A549 (cell line): Measurements from ENCODE around the gene ENTPD8. TPM values are rescaled to one million over a fixed set of nuclear protein-coding genes. Genes with fewer than 3 reads are reported as not detected.

Experiments
- ATAC-seq, 2 experiments: fragments of 200-7000 bp in 1 of 2; fragments of >200 bp in 1 of 2; cut with Nextera tagmentation in 1 of 2; cut with Tn5 transposase in 1 of 2; 3 replicates each; pipeline versions ENCODE4 v1.8.0 to v1.9.1; 2018 to 2020; ENCODE audit warnings: mild to moderate bottlenecking in 1 of 2, moderate library complexity in 1 of 2
- CTCF ChIA-PET: fragments of 300-600 bp; sonication (Branson Sonifier 250); formaldehyde crosslinking; extraction: SDS; loops from one replicate; lab custom pipeline; 2021; ENCODE audit warnings: antibody characterized with exemption, inconsistent platforms; lab: Yijun Ruan, JAX
- POLR2A ChIA-PET: fragments of 350-600 bp; formaldehyde crosslinking; extraction: SDS; loops from one replicate; lab custom pipeline; 2021; ENCODE audit warnings: antibody characterized with exemption, inconsistent platforms; lab: Yijun Ruan, JAX
- DNase-seq, 2 experiments: peaks; one replicate each; pipeline versions ENCODE4 v3.0.0 to v3.0.0-alpha.2; 2011 to 2016; ENCODE audit warnings: low read depth in 1 of 2, low spot score in 1 of 2
- FAIRE-seq: peaks from 2 replicates; lab custom pipeline; 2011; peaks lifted over from hg19 to GRCh38; lab: Jason Lieb, UNC
- H3K27ac ChIP-seq, 2 experiments: fragments of >200 bp; sonication (Bioruptor Twin); formaldehyde crosslinking; 3 replicates each; pipeline ENCODE4 v1.5.1; 2016 to 2017
- H3K4me1 ChIP-seq: fragments of >200 bp; sonication (Bioruptor Twin); formaldehyde crosslinking; 3 replicates; pipeline ENCODE4 v1.6.1; 2016
- H3K4me2 ChIP-seq: fragments of >200 bp; sonication (Bioruptor Twin); formaldehyde crosslinking; 3 replicates; pipeline ENCODE4 v1.6.1; 2016
- H3K4me3 ChIP-seq: fragments of >200 bp; sonication (Bioruptor Twin); formaldehyde crosslinking; 3 replicates; pipeline ENCODE4 v1.5.1; 2016
- H3K9me3 ChIP-seq: fragments of >200 bp; sonication (Bioruptor Twin); formaldehyde crosslinking; 3 replicates; pipeline ENCODE4 v1.6.1; 2016
- BHLHE40 ChIP-seq: IDR thresholded peaks from 2 replicates; pipeline ENCODE4 v1.6.1; 2012; ENCODE audit warnings: low read depth, low read length, inconsistent platforms
- CEBPB ChIP-seq, 2 experiments: fragments of >200 bp in 1 of 2; sonication (Bioruptor Twin) in 1 of 2; formaldehyde crosslinking in 1 of 2; IDR thresholded peaks; 2 replicates each; pipeline ENCODE4 v1.6.1; 2012 to 2016
- EHF ChIP-seq: fragments of 250-450 bp; sonication (Bioruptor Pico); IDR thresholded peaks from 2 replicates; pipeline ENCODE4 v1.5.0; 2020; ENCODE audit warnings: mild to moderate bottlenecking
- EP300 ChIP-seq, 2 experiments: fragments of >200 bp; sonication (Bioruptor Twin); formaldehyde crosslinking; IDR thresholded peaks; 2 replicates in 1 of 2; 3 replicates in 1 of 2; pipeline ENCODE4 v1.6.1; 2016 to 2017
- FOXS1 ChIP-seq: fragments of 250-450 bp; sonication (Bioruptor Pico); IDR thresholded peaks from 2 replicates; pipeline ENCODE4 v1.5.0; 2020; ENCODE audit warnings: mild to moderate bottlenecking, moderate library complexity
- HEYL ChIP-seq: fragments of 250-450 bp; sonication (Bioruptor Pico); IDR thresholded peaks from 2 replicates; pipeline ENCODE4 v1.8.0; 2021; ENCODE audit warnings: mild to moderate bottlenecking, moderate library complexity
- JUN ChIP-seq, 2 experiments: fragments of >200 bp; sonication (Bioruptor Twin); formaldehyde crosslinking; IDR thresholded peaks; 2 replicates in 1 of 2; 3 replicates in 1 of 2; pipeline ENCODE4 v1.6.1; 2016 to 2017
- MAFK ChIP-seq: fragments of 450-650 bp; IDR thresholded peaks from 2 replicates; pipeline ENCODE4 v1.6.1; 2014; ENCODE audit not compliant: partially characterized antibody
- MYC ChIP-seq: IDR thresholded peaks from 2 replicates; pipeline ENCODE4 v1.6.1; 2012; ENCODE audit warnings: mild to moderate bottlenecking, inconsistent platforms, low read length, improper control_type of control experiment, borderline replicate concordance
- NFE2L2 ChIP-seq: fragments of 150-350 bp; conservative IDR thresholded peaks from 2 replicates; pipeline ENCODE4 v1.6.1; 2014; ENCODE audit warnings: low read length
- POLR2AphosphoS2 ChIP-seq: conservative IDR thresholded peaks from 2 replicates; pipeline ENCODE4 v1.6.1; 2012; ENCODE audit warnings: low read length, improper control_type of control experiment, inconsistent platforms
- RARB ChIP-seq: fragments of 250-450 bp; sonication (Bioruptor Pico); IDR thresholded peaks from 2 replicates; pipeline ENCODE4 v1.8.0; 2021; ENCODE audit warnings: mild to moderate bottlenecking, moderate library complexity
- SREBF2 ChIP-seq: fragments of 450-650 bp; IDR thresholded peaks from 2 replicates; pipeline ENCODE4 v1.6.1; 2014; ENCODE audit warnings: mild to moderate bottlenecking, moderate library complexity
- TP53 ChIP-seq: fragments of 250-450 bp; sonication (Bioruptor Pico); IDR thresholded peaks from 2 replicates; pipeline ENCODE4 v1.5.0; 2021; ENCODE audit warnings: mild to moderate bottlenecking, moderate library complexity
- ZC3H11A ChIP-seq: fragments of 450-650 bp; IDR thresholded peaks from 2 replicates; pipeline ENCODE4 v1.6.1; 2014; ENCODE audit warnings: antibody characterized with exemption, mild to moderate bottlenecking
- ZNF302 ChIP-seq: fragments of 250-450 bp; sonication (Bioruptor Pico); IDR thresholded peaks from 2 replicates; pipeline ENCODE4 v1.9.0; 2021; ENCODE audit warnings: inconsistent platforms, mild to moderate bottlenecking, moderate library complexity
- ZSCAN20 ChIP-seq: fragments of 250-450 bp; sonication (Bioruptor Pico); IDR thresholded peaks from 2 replicates; pipeline ENCODE4 v1.8.0; 2022; ENCODE audit warnings: mild to moderate bottlenecking, moderate library complexity
- WGBS: methylation state at CpG from one replicate; pipeline ENCODE4 v1.1.6; 2017; ENCODE audit errors: missing lambda C conversion rate; 5-methylcytosine and 5-hydroxymethylcytosine counted together
- polyA plus RNA-seq, 4 experiments: library from polyadenylated mRNA; depleted of rRNA in 3 of 4; stranded (reverse); fragments of >200 nt; fragmentation: RNase III in 1 of 4; extraction: RNeasy Plus Mini Kit Qiagen cat#74134 plus additional on column Dnase treatment in 1 of 4; gene quantifications; 2 replicates in 3 of 4; 3 replicates in 1 of 4; pipeline ENCODE4 v1.2.3, GENCODE V29; 2011 to 2017
- TF ChIP-seq, protein P1 (sequence below): fragments of 450-650 bp; IDR thresholded peaks from 2 replicates; pipeline ENCODE4 v1.6.1; 2014; ENCODE audit warnings: antibody characterized with exemption
- TF ChIP-seq, protein P2 (sequence below): IDR thresholded peaks from 2 replicates; pipeline ENCODE4 v1.6.1; 2012
- TF ChIP-seq, protein P3 (sequence below): IDR thresholded peaks from 2 replicates; pipeline ENCODE4 v1.6.1; 2012; ENCODE audit warnings: low read depth, borderline replicate concordance
- TF ChIP-seq, protein P4 (sequence below): fragments of >200 bp; sonication (Bioruptor Twin); formaldehyde crosslinking; IDR thresholded peaks from 2 replicates; pipeline ENCODE4 v1.6.1; 2016

ENTPD8 gene
- polyA plus RNA-seq, 2 of the 4 experiments (the other 2 are of a cell fraction), result 0.18 to 0.36 TPM

- Histone ChIP-seq H3K4me3 (no peak overlapping the region), H3K27ac (no peak overlapping the region), H3K4me1 (peaks cover 33% of the 10 kb centered on the region), H3K9me3 (no peaks in the 10 kb centered on the region), H3K4me2 (no peak overlapping the region)
- peak; percentile 43 to 57 for DNase-seq
- TF ChIP-seq ZC3H11A, result no peak
- TF ChIP-seq, protein P1, sequence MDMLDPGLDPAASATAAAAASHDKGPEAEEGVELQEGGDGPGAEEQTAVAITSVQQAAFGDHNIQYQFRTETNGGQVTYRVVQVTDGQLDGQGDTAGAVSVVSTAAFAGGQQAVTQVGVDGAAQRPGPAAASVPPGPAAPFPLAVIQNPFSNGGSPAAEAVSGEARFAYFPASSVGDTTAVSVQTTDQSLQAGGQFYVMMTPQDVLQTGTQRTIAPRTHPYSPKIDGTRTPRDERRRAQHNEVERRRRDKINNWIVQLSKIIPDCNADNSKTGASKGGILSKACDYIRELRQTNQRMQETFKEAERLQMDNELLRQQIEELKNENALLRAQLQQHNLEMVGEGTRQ, result no peak
- POLR2A ChIA-PET, result no interaction called here
- CTCF ChIA-PET, result interaction anchor here (1.4 to 5.8 kb wide), 4 partner anchors 9 to 166 kb away, joined by 3 to 35 read pairs (median 11); partner anchors contain the start of genes EXD3 and NOXA1
- ATAC-seq, result peak in 1 of 2 experiments; percentile 62; a peak in 3 of 6 replicates
- WGBS, result 86% methylated on average over 21 of the region's 25 CpGs
- FAIRE-seq, result no peak
These were observed 12.5 kb upstream of the ENTPD8 start for GRCh38 chr9:137453643-137454081.

DNA sequence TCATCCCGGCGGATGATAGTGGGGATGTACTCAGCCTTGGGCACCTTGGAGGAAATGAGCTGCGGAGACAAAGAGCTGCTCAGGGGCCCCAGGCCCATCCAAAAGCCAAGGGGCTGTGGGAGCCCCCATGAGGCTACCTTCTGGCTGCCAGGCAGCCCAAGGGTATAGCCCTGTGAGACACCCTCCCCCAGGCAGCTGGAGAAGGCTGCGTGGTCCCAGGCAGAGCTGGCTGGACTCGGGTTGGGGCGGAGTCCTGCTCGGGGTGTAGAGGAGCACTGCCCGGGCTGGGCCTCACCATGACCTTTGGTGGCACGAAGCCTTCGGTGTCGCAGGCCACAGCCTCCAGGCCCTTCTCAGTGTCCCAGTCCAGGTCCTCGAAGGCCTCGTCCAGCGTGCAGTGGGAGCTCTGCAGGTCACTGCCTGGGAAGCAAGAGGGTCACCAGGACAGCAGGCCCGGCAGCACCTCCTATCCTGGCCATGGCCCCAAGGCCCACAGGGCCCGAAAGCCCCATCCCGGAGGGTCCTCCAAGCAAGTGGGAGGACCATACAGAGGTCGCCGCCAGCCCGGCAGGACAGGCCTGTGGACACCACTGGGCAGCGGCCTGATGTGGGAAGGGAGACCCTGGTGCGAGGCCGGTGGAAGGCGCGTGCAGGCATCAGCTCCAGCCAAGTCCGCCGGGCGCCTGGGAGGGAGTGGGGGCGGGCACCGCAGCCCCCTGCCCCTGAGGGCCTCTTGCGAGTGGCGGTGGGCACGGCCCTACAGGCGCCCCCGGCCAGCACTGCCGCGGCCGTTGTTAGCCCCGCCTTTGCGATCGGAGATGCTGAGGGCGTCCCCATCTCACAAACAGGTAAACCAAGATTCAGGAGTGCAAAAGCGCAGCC lies 11.8 kb upstream of the ENTPD8 start:
- Histone ChIP-seq H3K4me3 (no peak overlapping the region), H3K4me1 (peaks cover 29% of the 10 kb centered on the region), H3K9me3 (no peaks in the 10 kb centered on the region), H3K4me2 (no peak overlapping the region), H3K27ac (no peak overlapping the region)
- no peak for ATAC-seq
- ChIA-PET POLR2A (no interaction called here), CTCF (interaction anchor here (0.9 to 5.8 kb wide), 5 partner anchors 8 to 166 kb away, joined by 3 to 35 read pairs (median 8); partner anchors contain the start of genes ENTPD8, EXD3 and NOXA1)
- FAIRE-seq, result no peak
- DNase-seq, result no peak
- TF ChIP-seq MYC (no peak), RARB (CRISPR knock-in tag) (no peak), ZSCAN20 (CRISPR knock-in tag) (no peak), EHF (no peak), CEBPB (IDR thresholded peaks at IDR 0.05) (no peak), ZNF302 (no peak), JUN (IDR thresholded peaks at IDR 0.05) (no peak), MAFK (no peak), HEYL (no peak), FOXS1 (CRISPR knock-in tag) (no peak), SREBF2 (no peak), TP53 (CRISPR knock-in tag) (no peak), BHLHE40 (no peak), EP300 (IDR thresholded peaks at IDR 0.05) (no peak), NFE2L2 (no peak), POLR2AphosphoS2 (no peak)
- TF ChIP-seq, protein P2, sequence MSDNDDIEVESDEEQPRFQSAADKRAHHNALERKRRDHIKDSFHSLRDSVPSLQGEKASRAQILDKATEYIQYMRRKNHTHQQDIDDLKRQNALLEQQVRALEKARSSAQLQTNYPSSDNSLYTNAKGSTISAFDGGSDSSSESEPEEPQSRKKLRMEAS, result no peak
- TF ChIP-seq, protein P3, sequence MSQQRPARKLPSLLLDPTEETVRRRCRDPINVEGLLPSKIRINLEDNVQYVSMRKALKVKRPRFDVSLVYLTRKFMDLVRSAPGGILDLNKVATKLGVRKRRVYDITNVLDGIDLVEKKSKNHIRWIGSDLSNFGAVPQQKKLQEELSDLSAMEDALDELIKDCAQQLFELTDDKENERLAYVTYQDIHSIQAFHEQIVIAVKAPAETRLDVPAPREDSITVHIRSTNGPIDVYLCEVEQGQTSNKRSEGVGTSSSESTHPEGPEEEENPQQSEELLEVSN, result no peak
- TF ChIP-seq, protein P4, sequence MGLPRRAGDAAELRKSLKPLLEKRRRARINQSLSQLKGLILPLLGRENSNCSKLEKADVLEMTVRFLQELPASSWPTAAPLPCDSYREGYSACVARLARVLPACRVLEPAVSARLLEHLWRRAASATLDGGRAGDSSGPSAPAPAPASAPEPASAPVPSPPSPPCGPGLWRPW, result no peak
- WGBS, result 95% methylated on average over 21 of the region's 43 CpGs
